HG03025 (cell line): ENCODE results near the gene ANKRD11.
"Not testable (repeated sequence)": the region's sequence is repeated elsewhere in the genome, so short reads cannot be mapped to it uniquely, and the experiment has no call there.

Source experiments
- ATAC-seq: cut with Tn5 transposase; IDR thresholded peaks from one replicate; pipeline ENCODE4 v1.9.1; 2021; ENCODE audit warnings: mild to moderate bottlenecking, moderate library complexity; ENCODE audit not compliant: unreplicated experiment, low FRiP score

ANKRD11 gene

DNA sequence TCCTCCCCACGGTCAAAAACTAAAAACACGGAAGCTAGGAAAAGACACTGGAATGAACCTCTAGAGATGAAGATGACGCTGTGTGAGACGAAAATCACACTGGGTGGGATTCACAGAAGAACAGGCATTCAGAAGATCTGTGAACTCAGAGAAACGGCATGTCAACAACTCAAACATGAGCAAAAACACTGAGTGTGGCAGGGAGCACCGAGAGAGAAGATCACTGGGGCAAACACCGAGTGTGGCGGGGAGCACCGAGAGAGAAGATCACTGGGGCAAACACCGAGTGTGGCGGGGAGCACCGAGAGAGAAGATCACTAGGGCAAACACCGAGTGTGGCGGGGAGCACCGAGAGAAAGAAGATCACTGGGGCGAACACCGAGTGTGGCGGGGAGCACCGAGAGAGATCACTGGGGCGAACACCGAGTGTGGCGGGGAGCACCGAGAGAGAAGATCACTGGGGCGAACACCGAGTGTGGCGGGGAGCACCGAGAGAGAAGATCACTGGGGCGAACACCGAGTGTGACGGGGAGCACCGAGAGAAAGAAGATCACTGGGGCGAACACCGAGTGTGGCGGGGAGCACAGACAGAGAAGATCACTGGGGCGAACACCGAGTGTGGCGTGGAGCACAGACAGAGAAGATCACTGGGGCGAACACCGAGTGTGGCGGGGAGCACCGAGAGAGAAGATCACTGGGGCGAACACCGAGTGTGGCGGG is 100.7 kb downstream of the ANKRD11 start:
- not testable (repeated sequence) for ATAC-seq

DNA sequence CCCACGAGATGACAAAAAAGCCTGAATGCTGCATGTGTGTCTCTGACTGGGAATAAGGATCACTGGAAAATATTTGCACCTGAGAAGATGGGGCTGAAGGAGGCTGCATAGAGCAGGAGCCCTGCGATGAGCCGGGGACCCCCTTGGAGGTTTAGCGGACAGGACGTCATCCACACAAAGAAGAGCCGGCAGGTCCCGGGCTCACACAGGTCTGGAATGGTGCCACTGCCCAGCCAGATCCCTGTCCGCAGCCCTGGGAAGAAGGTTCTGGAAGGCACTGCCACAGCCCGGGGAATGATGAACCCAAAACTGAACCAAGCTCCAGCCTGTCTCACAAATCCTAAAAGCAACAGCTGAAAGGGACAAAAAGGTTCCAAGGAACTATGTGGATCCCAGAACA is 101.8 kb downstream of the ANKRD11 start:
- ATAC-seq = no peak

DNA sequence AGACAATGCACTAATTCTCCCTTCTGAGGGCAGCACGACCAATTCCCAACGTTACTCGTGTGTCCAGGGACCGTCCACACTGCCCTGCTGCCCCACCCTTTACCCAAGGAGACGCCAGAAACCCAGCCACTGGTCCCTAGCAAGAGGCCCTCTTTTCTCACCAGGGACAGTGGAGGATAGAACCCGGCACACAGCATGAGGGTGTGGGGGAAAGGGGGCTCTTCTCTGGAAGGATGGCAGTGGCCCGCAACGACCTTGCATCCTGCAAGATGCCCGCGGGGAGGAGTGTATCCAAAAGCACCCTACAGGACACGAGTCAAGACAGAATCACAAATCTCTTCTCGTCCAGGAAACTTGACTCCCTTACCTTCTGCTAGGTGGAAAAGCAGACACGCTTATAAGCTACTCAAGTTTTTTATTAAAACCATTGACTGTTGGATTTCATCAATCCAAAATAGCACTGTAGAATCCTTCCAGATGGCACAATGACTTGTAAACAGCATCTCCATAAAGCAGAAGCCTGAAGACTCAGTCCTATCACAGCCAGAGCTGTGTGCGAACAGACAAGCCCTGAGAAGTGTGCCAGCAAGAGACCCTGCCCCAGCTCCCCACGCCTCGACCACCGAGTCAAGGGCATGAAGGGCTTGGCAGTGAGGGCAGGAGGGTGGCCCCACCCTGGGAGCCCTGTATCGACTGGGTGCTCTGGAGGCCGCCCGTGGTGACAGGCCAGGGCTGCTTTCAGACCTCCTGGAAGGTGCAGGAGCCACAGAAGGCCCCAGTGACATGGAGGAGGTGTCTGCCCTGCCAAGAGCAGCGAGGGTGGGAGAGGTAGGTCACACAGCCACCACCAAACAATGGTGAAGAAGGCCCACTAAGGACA is 103.8 kb downstream of the ANKRD11 start:
- ATAC-seq = no peak

DNA sequence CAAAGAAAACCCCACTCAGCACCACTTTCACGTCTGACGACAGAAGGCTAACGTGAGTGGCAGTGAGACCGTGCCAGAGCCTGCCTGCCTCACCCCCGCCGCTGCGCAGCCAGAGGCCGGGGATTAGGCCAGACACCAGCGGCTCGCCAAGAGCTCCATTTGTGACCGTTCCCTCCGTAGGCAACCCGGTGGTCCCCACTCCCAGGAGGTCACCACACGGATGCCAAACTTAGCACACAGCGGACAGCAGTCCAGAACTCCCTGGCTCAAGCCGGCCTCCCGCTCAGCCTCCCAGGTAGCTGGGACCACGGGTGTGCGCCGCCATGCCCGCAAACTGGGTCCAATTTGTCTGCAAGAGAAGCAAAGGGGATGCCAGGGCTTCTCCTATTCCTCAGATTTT is 104.6 kb downstream of the ANKRD11 start:
- ATAC-seq = no peak

DNA sequence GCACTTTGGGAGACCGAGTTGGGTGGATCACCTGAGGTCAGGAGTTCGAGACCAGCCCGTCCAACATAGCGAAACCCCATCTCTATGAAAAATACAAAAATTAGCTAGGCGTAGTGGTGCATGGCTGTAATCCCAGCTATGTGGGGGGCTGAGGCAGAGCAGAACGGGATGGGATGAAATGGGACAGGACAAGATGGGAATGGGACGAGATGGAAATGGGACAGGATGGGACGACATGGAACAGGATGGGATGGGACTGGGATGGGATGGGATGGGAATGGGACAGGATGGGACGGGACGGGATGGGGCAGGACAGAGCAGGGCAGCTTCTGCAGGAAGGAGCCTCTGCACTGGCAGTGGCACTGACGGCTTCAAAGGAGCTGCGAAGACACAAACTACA is 106.1 kb downstream of the ANKRD11 start:
- no peak for ATAC-seq

DNA sequence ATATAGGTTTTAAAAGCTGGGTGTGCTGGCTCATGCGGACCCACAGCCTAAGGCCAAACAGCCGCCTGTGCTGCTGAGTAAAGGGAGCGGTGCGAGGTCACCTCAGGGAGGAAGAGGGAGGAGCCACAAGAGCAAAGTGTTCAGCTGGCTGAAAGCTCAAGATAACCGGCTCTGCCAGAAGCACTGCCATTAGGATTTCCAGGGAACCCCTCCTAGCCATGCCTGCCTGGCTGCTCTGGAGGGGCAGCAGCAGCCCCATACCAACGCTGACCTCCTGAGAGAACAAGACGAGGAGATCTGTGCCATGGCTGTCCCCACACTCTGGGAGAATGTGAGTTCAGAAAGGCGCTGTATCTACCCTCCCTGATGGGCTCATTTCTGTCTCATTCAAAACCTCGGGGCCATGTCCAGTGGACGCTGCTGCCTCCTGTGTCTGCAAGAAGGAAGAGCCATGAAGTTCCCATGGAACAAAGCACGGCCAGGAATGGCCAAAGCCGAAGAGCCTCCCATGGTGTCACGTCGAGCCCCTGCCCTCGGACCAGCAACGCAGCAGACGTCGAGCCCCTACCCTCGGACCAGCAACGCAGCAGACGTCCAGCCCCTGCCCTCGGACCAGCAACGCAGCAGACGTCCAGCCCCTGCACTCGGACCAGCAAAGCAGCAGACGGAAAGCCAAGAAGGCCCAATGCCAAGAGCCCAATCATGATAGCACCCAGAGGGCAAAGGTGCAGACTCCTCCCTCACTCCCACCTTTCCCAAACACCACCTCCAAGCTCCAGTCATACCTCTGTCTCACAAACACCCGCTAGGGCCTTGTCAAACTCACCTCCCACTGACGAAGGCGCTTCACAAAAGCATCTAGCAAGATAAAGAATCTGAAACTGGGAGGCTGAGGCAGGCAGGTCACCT is 107.0 kb downstream of the ANKRD11 start:
- no peak for ATAC-seq

DNA sequence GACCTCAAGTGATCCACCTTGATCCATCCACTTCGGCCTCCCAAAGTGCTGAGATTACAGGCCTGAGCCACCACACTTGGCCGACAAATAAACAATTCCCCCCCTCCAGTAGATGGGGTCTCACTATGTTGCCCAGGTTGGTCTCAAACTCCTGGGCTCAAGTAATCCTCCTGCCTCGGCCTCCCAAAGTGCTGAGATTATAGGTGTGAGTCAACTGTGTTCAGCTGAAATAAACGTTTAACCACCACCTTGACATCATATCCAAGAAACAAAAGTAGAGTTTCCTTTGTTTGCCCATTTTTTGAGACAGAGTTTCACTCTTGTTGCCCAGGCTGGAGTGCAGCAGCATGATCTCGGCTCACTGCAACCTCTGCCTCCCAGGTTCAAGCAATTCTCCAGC is 107.8 kb downstream of the ANKRD11 start:
- ATAC-seq = not testable (repeated sequence)

DNA sequence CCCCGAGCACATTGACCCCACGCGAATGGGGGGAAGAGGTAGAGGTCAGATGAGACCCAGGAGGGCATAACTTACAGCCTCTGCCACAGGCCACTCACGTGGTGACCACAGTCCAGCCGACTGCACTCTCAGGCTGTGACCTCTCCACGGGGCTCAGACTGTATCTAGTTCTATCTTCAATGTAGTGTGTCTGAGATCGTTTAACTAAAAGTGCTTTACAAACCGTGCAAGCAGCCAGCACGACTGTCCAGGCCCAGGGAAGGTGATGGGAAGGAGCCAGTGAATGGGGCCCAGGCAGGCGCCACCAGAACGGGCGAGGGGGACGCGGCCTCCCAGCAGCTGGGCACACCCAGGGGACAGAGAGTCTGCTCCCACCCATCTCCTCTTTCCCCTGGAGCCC is 108.6 kb downstream of the ANKRD11 start:
- ATAC-seq = no peak

DNA sequence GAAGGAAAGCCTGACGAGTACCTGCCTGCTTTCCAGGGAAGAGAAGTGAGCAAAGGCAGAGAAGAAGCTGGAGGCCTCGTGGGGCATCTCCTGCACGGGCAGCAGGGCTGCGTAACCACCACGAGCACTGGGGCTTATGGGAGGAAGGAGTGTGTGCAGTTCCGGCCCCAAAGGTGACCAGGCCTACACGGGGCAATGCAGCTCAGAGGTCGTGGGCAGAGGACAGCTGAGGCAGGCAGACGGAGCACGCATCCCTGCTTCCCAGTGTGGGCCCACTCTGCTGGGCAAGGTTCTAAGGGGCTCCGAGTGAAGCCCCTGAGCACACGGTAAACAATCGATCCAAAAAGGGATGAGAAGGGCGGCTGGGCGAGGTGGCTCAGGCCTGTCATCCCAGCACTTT is 109.7 kb downstream of the ANKRD11 start:
- no peak for ATAC-seq

DNA sequence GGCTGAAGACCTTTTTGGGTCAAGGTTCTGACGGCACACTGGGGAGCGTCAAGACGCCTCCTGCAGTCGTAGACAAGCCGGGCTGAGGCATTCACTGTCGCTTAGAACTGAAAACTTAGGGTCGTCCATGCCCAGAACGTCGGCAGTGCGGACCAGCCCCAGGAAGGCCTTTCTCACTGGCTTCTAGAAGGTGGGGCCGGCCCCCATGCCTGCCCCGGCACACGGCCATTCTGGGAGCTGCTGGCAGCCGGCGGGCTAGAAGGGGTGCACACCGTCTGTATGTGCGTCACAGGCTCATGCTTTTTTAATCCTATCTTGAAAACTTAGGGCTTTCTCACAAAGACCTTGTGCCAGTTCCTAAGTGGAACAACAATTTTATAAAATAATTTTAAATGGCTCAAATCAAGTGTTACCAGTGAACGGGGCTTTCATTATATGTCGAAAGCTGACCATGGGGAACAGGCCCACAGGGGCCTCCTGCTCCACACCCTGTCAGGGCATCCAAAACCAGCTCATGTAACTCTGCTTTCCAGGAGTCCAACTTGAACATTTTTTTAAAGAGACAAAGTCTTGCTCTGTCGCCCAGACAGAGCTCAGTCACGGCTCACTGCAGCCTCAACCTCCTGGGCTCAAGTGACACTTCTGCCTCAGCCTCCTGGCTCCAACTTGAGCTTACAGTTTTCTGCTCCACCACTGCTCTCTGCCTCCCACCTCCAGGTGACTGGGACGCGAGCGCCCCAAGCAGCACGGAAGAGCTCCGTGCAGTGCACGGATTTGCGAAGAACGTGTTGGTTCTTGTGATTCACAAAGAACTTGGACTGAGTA is 111.2 kb downstream of the ANKRD11 start:
- ATAC-seq = no peak

DNA sequence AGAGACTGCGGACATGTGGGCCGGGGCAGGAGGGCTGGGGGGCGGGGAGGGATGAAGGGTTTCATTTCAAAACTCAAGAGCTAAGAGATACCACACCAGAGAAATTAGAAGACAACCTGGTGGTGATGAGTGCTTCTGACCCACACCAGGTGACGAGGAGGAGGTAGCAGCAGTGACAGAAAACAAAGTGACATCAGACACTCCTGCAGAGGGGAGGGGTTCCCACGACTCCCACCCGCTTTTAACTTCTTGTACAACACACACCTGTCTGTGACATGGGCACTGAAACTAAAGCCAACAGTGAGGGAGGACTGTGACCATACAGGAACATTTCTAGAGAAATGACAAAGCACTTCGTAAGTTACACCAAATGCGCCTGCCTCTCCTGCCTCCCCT is 112.9 kb downstream of the ANKRD11 start:
- no peak for ATAC-seq

DNA sequence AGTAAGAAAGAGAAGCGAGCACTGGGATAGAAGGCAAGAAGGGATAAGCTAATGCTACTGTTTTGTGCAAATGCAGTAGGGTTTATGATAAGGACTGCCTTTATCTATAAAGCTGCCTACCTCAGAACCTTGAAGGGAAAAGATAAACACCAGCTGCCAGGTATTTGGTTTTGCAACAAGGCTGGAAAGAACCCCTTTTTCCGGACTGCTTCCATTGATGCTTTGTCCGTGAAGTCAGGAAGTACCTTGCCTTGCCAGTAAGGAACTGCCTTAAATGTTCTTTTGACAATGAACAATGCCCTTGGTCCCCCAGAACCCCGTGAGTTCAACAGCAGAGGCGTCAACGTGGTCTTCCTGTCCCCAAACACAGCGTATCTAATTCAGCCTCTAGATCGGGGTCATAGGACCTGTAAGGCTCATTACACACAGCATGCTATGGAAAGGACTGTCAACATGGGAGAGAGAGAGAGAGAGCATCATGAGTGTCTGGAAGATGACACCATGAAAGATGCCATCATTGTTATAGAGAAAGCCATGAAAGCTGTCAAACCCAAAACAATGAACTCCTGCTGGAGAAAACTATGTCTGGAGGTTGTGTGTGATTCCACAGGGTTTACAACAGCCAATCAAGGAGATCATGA is 113.4 kb downstream of the ANKRD11 start:
- no peak for ATAC-seq

DNA sequence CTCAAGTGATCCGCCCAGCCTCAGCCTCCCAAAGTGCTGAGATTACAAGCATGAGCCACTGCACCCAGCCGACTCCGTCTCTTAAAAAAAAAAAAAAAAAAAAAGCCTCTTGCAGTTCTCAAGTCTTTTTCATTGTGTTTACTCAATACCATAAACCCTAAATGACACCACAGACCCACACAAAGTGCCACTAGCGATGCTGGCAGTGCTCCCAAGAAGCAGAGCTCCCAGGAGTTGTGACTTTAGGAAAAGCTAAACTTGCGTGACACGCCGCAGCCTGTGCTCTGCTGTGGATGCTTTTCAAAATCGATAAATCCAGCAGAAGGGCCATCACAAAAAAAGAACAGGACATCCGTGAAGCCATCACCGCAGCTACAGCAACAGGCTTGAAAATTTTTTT is 114.7 kb downstream of the ANKRD11 start:
- ATAC-seq = no peak

DNA sequence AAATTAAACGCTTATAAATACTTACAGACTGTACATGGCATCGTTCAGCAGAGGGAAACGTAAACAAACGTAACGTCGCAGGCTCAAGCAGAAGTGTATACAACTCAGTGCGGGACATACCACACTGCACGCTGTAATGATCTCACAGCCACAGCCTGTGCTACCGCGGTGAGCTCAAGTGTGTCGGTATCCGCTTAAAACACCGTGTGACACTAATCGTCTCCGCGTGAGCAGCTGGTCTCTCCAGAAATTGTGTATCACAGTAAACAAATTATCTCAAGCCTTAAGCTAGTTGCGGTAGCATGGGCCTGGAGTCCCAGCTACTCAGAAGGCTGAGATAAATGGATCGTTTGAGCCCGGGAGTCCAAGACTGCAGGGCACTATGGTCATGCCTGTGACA is 115.3 kb downstream of the ANKRD11 start:
- no peak for ATAC-seq

DNA sequence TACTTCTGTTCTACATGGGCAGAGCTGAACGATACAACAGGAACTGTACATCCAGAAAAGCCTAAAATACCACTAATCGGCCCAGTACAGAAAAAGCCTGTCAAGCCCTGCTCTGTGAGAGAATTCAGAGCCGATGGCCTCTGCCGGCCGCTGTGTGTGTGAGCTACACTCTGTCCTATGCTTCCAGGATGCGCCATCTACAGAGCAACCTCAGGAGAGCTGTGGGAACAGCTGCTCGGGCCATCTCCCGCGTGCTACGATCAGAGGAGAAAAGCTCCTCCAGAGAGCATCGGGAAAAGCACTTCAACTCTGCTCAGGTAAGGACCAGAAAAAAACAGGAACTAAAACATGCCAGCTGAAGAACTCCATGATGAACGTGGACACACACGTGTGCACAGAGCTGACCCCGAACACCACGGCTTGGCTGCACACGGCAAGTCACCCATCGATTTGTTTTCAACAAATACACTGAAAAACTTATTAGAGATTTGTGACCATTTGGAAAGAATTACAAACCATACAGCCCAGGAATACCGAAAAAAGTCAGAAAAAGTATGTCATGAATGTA is 115.9 kb downstream of the ANKRD11 start:
- ATAC-seq = no peak

DNA sequence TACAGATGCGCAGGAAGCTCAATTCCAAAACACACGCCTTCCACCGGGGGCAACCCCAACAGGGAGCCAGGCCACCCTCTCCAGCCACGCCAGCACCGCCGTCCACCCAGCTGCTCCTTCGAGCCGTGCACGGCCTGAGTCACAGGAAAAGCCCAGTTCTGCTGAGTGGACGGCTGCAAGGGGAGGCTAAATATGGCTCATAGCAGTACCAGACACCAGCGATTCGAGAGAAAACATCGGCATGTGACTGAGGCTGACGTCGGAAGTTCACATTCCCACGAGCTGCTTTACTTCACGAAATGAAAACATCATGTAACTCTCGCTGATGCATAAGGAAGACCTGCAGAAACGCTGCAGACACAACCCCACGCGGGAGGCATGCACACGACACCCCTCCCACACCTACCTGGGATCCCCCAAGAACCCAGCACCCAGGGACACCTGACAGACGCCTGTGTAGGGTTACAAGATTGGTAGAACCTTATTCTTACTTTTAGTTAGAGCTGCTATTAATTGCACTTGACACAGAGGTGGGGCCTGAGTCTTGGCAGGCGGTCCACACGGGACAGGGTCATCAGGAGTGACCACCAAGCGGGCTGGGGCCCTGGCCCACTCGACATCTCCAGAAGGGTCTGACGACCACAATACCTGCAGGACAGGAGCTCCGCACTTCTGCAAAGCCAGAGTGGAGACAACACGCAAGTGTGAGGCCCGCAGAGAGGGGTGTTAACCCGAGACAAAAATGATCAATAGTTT is 116.8 kb downstream of the ANKRD11 start:
- no peak for ATAC-seq

DNA sequence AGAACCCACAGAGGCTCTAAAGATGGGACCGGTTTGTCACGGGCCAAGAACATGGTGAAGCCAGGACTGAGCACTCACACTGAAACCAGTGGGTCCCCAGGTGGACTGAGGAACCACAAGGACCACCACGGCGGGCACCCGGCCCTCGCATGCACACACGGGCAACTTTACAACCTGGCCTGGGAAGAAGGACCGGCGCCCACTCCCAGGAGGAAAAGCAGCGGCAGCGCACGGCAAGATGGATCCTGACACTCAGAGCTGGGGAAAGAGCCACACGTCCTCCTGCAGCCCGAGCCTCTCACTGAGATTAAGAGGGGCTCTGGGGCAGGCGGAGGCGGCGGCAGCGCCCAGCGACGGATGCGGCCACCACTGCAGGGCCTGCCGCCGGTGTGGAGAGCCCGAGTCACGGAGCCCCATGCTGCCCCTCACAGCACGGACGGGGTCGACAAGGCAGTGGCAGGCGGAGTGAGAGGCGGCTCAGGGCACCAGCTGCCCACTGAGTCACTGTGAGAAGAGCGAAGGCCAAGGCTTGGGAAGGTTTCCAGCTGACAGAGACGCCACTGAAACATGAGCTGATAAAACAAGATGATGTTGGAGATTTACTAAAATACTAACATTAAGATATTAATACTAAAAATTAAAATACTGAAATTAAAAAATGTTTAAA is 118.3 kb downstream of the ANKRD11 start:
- ATAC-seq = no peak

DNA sequence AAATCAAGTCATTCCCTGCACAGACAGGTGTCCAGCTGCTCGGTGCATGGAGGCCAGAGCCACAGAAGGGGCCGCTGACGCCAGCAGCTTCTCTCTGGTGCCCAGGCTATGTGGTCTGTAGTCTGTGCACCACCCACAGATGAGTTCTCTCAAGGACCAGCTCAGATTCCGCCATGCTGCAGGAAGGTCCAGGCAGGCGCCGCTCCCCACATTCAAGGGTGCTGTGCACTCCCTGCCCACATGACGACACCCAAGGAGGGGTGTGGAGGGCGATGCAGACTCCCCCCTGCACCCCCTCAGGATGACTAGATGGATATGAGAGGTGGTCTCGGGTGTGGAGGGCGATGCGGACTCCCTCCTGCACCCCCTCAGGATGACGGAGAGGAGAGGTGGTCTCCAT is 119.0 kb downstream of the ANKRD11 start:
- ATAC-seq = no peak
